ENCODE measurements around the gene FOXO6.
A peak's percentile ranks its signal among the peaks of the same experiment; 100 is the strongest.

FOXO6 gene

DNA sequence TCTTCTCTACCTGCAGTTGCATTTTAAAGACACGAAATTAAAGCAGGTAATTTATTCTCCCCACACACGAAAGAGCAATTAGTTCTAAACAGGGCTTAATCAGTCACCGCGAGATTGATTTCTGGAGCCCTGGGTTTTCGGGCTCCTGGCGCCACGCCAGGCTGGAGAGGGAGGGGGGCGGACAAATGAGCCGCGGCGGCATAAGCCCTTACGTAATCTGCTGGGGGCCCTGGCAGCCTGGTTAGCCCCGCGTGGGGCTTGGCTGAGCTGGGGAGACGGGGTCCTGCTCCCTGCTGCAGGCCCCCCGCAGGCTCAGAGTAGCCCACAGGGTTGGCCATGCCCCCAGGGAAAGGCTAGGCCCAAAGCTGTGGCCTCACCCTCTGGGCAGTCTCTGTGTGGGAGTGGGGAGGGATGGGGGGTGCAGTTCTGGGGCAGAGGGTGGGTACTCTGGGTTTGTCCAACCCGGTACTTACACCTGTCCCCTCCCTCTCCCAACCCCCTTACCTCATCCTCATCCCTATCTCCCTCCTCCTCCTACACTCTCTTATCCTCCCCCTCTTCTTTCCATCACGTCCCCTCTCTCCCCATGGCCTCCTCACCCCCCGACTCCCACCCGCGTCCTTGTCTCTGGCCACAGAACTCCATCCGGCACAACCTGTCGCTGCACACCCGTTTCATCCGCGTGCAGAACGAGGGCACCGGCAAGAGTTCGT is 19.9 kb downstream of the FOXO6 start:
- no peak for DNase-seq (ENCODE audit: extremely low read depth in 1 of 2, low read depth in 1 of 2)

DNA sequence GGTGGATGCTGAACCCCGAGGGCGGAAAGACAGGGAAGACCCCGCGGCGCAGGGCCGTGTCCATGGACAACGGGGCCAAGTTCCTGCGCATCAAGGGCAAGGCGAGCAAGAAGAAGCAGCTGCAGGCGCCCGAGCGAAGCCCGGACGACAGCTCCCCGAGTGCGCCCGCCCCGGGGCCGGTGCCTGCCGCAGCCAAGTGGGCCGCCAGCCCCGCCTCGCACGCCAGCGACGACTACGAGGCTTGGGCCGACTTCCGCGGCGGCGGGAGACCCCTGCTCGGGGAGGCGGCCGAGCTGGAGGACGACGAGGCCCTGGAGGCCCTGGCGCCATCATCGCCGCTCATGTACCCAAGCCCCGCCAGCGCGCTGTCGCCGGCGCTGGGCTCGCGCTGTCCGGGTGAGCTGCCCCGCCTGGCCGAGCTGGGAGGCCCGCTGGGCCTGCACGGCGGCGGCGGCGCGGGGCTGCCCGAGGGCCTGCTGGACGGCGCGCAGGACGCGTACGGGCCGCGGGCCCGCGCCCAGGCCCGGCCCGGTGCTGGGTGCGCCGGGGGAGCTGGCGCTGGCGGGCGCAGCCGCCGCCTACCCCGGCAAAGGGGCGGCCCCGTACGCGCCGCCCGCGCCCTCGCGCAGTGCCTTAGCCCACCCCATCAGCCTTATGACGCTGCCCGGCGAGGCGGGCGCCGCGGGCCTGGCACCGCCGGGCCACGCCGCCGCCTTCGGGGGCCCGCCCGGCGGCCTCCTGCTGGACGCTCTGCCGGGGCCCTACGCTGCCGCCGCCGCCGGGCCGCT is 20.7 kb downstream of the FOXO6 start:
- DNase-seq (ENCODE audit: extremely low read depth in 1 of 2, low read depth in 1 of 2) = no peak

GRCh38 chr1:41382480-41383090 is 21.4 kb downstream of the FOXO6 start:
- no peak for DNase-seq (ENCODE audit: extremely low read depth in 1 of 2, low read depth in 1 of 2)

GRCh38 chr1:41383094-41383852 is 22.0 kb downstream of the FOXO6 start:
- peak in 1 of 2 donors; percentile 40 for DNase-seq (ENCODE audit: extremely low read depth in 1 of 2, low read depth in 1 of 2)

GRCh38 chr1:41384579-41384978 is 23.3 kb downstream of the FOXO6 start:
- DNase-seq (ENCODE audit: extremely low read depth in 1 of 2, low read depth in 1 of 2) = no peak

GRCh38 chr1:41385398-41386195 is 24.4 kb downstream of the FOXO6 start:
- no peak for DNase-seq (ENCODE audit: extremely low read depth in 1 of 2, low read depth in 1 of 2)

DNA sequence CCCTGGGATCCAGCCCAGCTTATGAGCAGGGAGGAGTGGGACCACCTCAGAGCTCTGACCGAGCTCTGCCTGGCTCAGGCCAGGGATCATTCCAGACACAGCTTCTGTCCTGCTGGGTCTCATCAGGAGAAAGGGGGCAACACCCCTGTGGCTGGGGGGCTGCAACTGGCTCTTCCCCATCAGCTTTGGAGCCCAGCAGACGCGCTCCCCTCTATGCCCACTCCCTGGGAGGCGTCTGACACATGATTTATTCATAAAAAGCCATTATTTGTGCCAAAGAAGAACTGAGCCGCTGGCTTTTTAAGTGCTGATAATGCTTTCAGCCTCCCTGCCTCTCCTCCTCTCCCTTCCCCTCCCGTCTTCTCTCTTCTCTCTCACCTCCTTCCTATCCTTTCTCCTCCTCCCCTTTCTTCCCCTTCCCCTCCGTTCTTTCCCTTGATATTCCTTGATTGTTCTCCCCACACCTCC is 25.0 kb downstream of the FOXO6 start:
- no peak for DNase-seq (ENCODE audit: extremely low read depth in 1 of 2, low read depth in 1 of 2)

- DNase-seq (ENCODE audit: extremely low read depth in 1 of 2, low read depth in 1 of 2) = no peak
These were observed 26.4 kb downstream of the FOXO6 start for GRCh38 chr1:41387667-41388091.

DNA sequence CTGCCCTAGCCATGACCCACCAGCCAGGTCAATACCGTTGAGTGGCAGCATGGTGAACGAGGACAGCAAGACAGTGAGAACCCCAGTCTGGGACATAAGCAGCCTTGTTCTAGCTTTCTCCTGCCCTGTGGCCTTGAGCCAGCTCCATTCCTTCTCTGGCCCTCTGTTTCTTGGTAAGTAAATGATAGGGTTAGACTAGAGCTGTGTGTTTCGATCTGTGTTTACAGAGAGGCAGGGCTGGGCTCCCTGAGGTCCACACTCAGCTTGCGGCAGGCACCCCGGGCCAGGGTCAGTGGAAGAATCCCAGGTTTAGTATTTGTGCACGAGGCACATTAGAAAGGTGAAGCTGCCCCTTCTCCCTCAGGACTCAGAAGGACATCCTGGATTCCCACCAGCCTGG is 27.3 kb downstream of the FOXO6 start:
- no peak for DNase-seq (ENCODE audit: extremely low read depth in 1 of 2, low read depth in 1 of 2)

GRCh38 chr1:41389009-41389408 is 27.8 kb downstream of the FOXO6 start:
- DNase-seq (ENCODE audit: extremely low read depth in 1 of 2, low read depth in 1 of 2) = no peak

GRCh38 chr1:41390166-41390565 is 28.9 kb downstream of the FOXO6 start:
- no peak for DNase-seq (ENCODE audit: extremely low read depth in 1 of 2, low read depth in 1 of 2)

- DNase-seq (ENCODE audit: extremely low read depth in 1 of 2, low read depth in 1 of 2) = no peak
These were observed 29.3 kb downstream of the FOXO6 start for GRCh38 chr1:41390573-41390972.

- no peak for DNase-seq (ENCODE audit: extremely low read depth in 1 of 2, low read depth in 1 of 2)
These were observed 30.7 kb downstream of the FOXO6 start for GRCh38 chr1:41391834-41392527.

DNA sequence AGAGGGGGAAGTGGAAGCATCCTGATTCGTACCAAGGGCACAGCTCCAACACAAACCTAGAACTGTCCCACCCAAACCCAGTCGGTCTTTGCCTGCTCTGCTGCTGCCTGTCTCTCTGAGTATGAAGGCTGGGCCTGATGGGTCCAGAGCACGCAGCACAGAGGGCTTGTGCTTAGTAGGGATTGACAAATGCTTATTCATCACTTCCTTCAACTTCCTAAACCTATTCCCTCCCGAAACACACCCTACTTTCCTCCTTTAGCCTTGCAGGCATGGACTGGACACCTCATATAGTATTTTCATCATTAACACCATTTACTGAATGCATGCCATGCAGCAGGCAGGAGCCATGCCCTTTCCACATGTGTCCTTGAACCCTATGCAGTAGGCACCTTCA is 31.3 kb downstream of the FOXO6 start:
- DNase-seq (ENCODE audit: extremely low read depth in 1 of 2, low read depth in 1 of 2) = no peak

GRCh38 chr1:41393716-41394368 is 32.6 kb downstream of the FOXO6 start:
- no peak for DNase-seq (ENCODE audit: extremely low read depth in 1 of 2, low read depth in 1 of 2)

DNA sequence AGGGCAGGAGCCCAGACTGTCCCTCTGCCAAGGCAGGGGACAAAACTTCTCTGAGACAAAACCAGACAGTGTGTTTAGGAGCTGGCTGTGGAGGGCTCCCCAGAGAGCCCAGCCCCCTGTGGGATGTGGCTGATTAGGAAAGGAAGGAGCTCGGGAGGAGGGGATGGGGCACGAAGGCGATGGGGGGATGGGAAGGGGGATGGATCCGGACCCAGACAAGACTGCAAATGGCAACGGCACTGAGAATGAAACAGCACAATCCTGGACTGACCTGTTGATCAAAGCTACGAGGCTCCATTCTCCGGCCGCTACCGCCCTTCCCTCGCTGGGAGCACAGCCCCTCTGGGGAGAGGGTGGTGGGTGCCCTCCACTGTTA is 33.1 kb downstream of the FOXO6 start:
- DNase-seq (ENCODE audit: extremely low read depth in 1 of 2, low read depth in 1 of 2) = no peak

GRCh38 chr1:41394959-41395956 is 34.0 kb downstream of the FOXO6 start:
- no peak for DNase-seq (ENCODE audit: extremely low read depth in 1 of 2, low read depth in 1 of 2)

GRCh38 chr1:41396084-41396483 is 34.9 kb downstream of the FOXO6 start:
- DNase-seq (ENCODE audit: extremely low read depth in 1 of 2, low read depth in 1 of 2) = no peak
